HepG2 (cell line): ENCODE results near the gene SSNA1. TPM values are rescaled to one million over a fixed set of nuclear protein-coding genes. Genes with fewer than 3 reads are reported as not detected.

ENCODE experiments used
- ATAC-seq: fragments of 200-7000 bp; cut with Tn5 transposase; 3 replicates; pipeline ENCODE4 v1.9.1; 2020; ENCODE audit warnings: mild to moderate bottlenecking, moderate library complexity
- BruUV-seq: library from RNA; stranded (reverse); fragments of 400-500 nt; replicated peaks from 2 replicates; lab custom pipeline; 2021; lab: Mats Ljungman, UMichigan
- CTCF ChIA-PET: fragments of 300-600 bp; formaldehyde crosslinking; extraction: SDS; loops from one replicate; lab custom pipeline; 2021; ENCODE audit warnings: low total read pairs, inconsistent platforms, low intra/inter-chr PET ratio; lab: Yijun Ruan, JAX
- POLR2A ChIA-PET: fragments of 350-600 bp; sonication (Branson Sonifier 250); formaldehyde crosslinking; loops from one replicate; lab custom pipeline; 2020; ENCODE audit warnings: antibody characterized with exemption, inconsistent platforms; lab: Yijun Ruan, JAX
- DNase-seq: peaks from one replicate; pipeline ENCODE4 v3.0.0-alpha.2; 2015; ENCODE audit warnings: low spot score
- FAIRE-seq: peaks from 3 replicates; lab custom pipeline; 2011; peaks lifted over from hg19 to GRCh38; lab: Jason Lieb, UNC
- H2AFZ ChIP-seq: one replicate; pipeline ENCODE4 v1.6.1; 2011; ENCODE audit warnings: low read length, inconsistent platforms
- H3K27ac ChIP-seq: fragments of 300-600 bp; 3 replicates; pipeline ENCODE4 v1.8.0; 2011; ENCODE audit warnings: mixed run types, mild to moderate bottlenecking, mixed read lengths, low read length, inconsistent platforms; ENCODE audit not compliant: insufficient read depth; ENCODE audit errors: extremely low read length
- H3K27me3 ChIP-seq, 2 experiments: fragments of 200-600 bp in 1 of 2; 2 replicates in 1 of 2; 3 replicates in 1 of 2; pipeline versions ENCODE4 v1.6.0 to v1.8.0; 2011; ENCODE audit warnings: low read length in 2 of 2, mild to moderate bottlenecking in 2 of 2, moderate library complexity in 2 of 2, inconsistent platforms in 1 of 2; ENCODE audit not compliant: insufficient read depth in 2 of 2, control insufficient read depth in 1 of 2
- H3K36me3 ChIP-seq, 2 experiments: fragments of 200-600 bp in 1 of 2; replicated peaks in 1 of 2; 2 replicates in 1 of 2; 3 replicates in 1 of 2; pipeline versions ENCODE4 v1.5.1 to v1.8.0; 2011; ENCODE audit warnings: low read length in 2 of 2, inconsistent platforms in 1 of 2; ENCODE audit not compliant: insufficient read depth in 2 of 2, control insufficient read depth in 1 of 2
- H3K4me1 ChIP-seq: 2 replicates; pipeline ENCODE4 v1.5.1; 2012; ENCODE audit warnings: low read length, inconsistent platforms; ENCODE audit not compliant: insufficient read depth
- H3K4me2 ChIP-seq: 2 replicates; pipeline ENCODE4 v1.6.0; 2011; ENCODE audit warnings: low read depth, low read length, inconsistent platforms
- H3K4me3 ChIP-seq, 3 experiments: fragments of 200-600 bp in 1 of 3; sonication (generic), shearing (Covaris generic) in 1 of 3; replicated peaks in 1 of 3; 2 replicates each; pipeline ENCODE4 v1.5.1; 2011 to 2016; ENCODE audit warnings: low read length in 3 of 3, inconsistent platforms in 2 of 3, low read depth in 2 of 3, mild to moderate bottlenecking in 2 of 3, control low read depth in 1 of 3, mixed read lengths in 1 of 3; ENCODE audit not compliant: insufficient read depth in 1 of 3
- H3K79me2 ChIP-seq: one replicate; pipeline ENCODE4 v1.6.1; 2011; ENCODE audit warnings: low read length, inconsistent platforms; ENCODE audit not compliant: insufficient read depth
- H3K9ac ChIP-seq: 2 replicates; pipeline ENCODE4 v1.6.0; 2011; ENCODE audit warnings: mild to moderate bottlenecking, low read depth, low read length, inconsistent platforms; ENCODE audit not compliant: insufficient read depth
- H3K9me3 ChIP-seq: 2 replicates; pipeline ENCODE4 v1.5.1; 2012; ENCODE audit warnings: mild to moderate bottlenecking, low read length
- H4K20me1 ChIP-seq: 2 replicates; pipeline ENCODE4 v1.6.0; 2011; ENCODE audit warnings: inconsistent platforms, mild to moderate bottlenecking, low read length, moderate library complexity; ENCODE audit not compliant: insufficient read depth
- BRD4 ChIP-seq: sonication (generic); formaldehyde crosslinking; IDR thresholded peaks from 2 replicates; pipeline ENCODE4 v1.4.0; 2020; ENCODE audit warnings: missing genetic modification reagents
- DNMT1 ChIP-seq: sonication (generic); formaldehyde crosslinking; IDR thresholded peaks from 2 replicates; pipeline ENCODE4 v1.5.1; 2020; ENCODE audit warnings: mild to moderate bottlenecking, missing genetic modification reagents
- GABPA ChIP-seq, 2 experiments: IDR thresholded peaks; 2 replicates each; pipeline ENCODE4 v1.6.1; 2011 to 2016; ENCODE audit warnings: low read depth in 2 of 2, low read length in 1 of 2, missing biosample characterization in 1 of 2, missing genetic modification characterization in 1 of 2
- JUNB ChIP-seq: sonication (generic); formaldehyde crosslinking; IDR thresholded peaks from 2 replicates; pipeline ENCODE4 v1.8.0; 2022; ENCODE audit warnings: missing genetic modification reagents, mild to moderate bottlenecking, borderline replicate concordance
- SAP130 ChIP-seq: IDR thresholded peaks from 2 replicates; pipeline ENCODE4 v1.6.1; 2016; ENCODE audit warnings: low read depth
- SOX6 ChIP-seq, 2 experiments: fragments of 450-650 bp in 1 of 2; sonication (generic) in 1 of 2; formaldehyde crosslinking in 1 of 2; IDR thresholded peaks; 2 replicates each; pipeline versions ENCODE4 v1.4.0 to v1.6.1; 2017 to 2020; ENCODE audit warnings: antibody characterized with exemption in 1 of 2, mild to moderate bottlenecking in 1 of 2, missing genetic modification reagents in 1 of 2
- ZBTB2 ChIP-seq: sonication (generic); formaldehyde crosslinking; IDR thresholded peaks from 2 replicates; pipeline ENCODE4 v1.8.0; 2022; ENCODE audit warnings: low read depth, missing genetic modification reagents
- ZFX ChIP-seq: sonication (generic); formaldehyde crosslinking; IDR thresholded peaks from 2 replicates; pipeline ENCODE4 v1.4.0; 2020; ENCODE audit warnings: mild to moderate bottlenecking, low read depth, missing genetic modification reagents, moderate library complexity
- ZKSCAN8 ChIP-seq: IDR thresholded peaks from 2 replicates; pipeline ENCODE4 v1.6.1; 2016; ENCODE audit warnings: borderline replicate concordance, missing genetic modification reagents, missing compliant biosample characterization
- ZNF136 ChIP-seq: sonication (generic); formaldehyde crosslinking; IDR thresholded peaks from 2 replicates; pipeline ENCODE4 v1.8.1; 2022; ENCODE audit warnings: low read depth, mild to moderate bottlenecking, moderate library complexity, missing genetic modification reagents
- ZNF253 ChIP-seq: sonication (generic); formaldehyde crosslinking; IDR thresholded peaks from 2 replicates; pipeline ENCODE4 v1.8.0; 2022; ENCODE audit warnings: mild to moderate bottlenecking, missing genetic modification reagents, borderline replicate concordance
- ZNF274 ChIP-seq: sonication (generic); formaldehyde crosslinking; IDR thresholded peaks from 2 replicates; pipeline ENCODE4 v1.5.1; 2020; ENCODE audit warnings: mild to moderate bottlenecking, missing genetic modification reagents
- ZNF547 ChIP-seq: sonication (generic); formaldehyde crosslinking; IDR thresholded peaks from 2 replicates; pipeline ENCODE4 v1.5.1; 2020; ENCODE audit warnings: mild to moderate bottlenecking, missing genetic modification reagents
- ZNF710 ChIP-seq: sonication (generic); formaldehyde crosslinking; IDR thresholded peaks from 2 replicates; pipeline ENCODE4 v1.5.0; 2020; ENCODE audit warnings: mild to moderate bottlenecking, missing genetic modification reagents, borderline replicate concordance
- WGBS: methylation state at CpG from one replicate; pipeline ENCODE4 v1.1.6; 2017; ENCODE audit warnings: low lambda C conversion rate; 5-methylcytosine and 5-hydroxymethylcytosine counted together
- in situ Hi-C: cut with HindIII; loops from 2 replicates; pipeline ENCODE4 v1.10.0; 2017; ENCODE audit warnings: low pct_unique_long_range_greater_than_20kb; ENCODE audit not compliant: extremely low pct_ligation_motif_present
- intact Hi-C: fragments of 100-400 bp; cut with micrococcal nuclease; formaldehyde crosslinking; loops from one replicate; pipeline ENCODE4 v1.10.0; 2022; ENCODE audit not compliant: unreplicated experiment
- polyA plus RNA-seq, 8 experiments: library from polyadenylated mRNA; depleted of rRNA in 3 of 8; stranded (reverse) in 7 of 8; unstranded in 1 of 8; fragments of >200 nt; fragmentation: Illumina TruSeq in 4 of 8; extraction: Trizol in 4 of 8; gene quantifications; 2 replicates each; pipeline versions ENCODE4 v1.2.1 to v1.2.3, GENCODE V29; 2011 to 2016; ENCODE audit warnings: low read depth in 4 of 8, missing spikeins in 1 of 8, mixed read lengths in 1 of 8; ENCODE audit not compliant: insufficient read depth in 1 of 8
- total RNA-seq, 5 experiments: library from RNA; depleted of rRNA; stranded (reverse); fragments of >200 nt; fragmentation: Illumina TruSeq; extraction: Trizol; gene quantifications; 2 replicates each; pipeline ENCODE4 v1.2.3, GENCODE V29; 2016; ENCODE audit warnings: low read depth in 1 of 5
- TF ChIP-seq, protein P1 (sequence below): sonication (generic); formaldehyde crosslinking; IDR thresholded peaks from 2 replicates; pipeline ENCODE4 v1.4.0; 2020; ENCODE audit warnings: missing genetic modification reagents

The SSNA1 gene
- total and polyA plus RNA-seq, 2 of the 13 experiments (the other 11 are each of a cell fraction or from before 2014, with no cell fraction given): 35.9 to 49.4 TPM

DNA sequence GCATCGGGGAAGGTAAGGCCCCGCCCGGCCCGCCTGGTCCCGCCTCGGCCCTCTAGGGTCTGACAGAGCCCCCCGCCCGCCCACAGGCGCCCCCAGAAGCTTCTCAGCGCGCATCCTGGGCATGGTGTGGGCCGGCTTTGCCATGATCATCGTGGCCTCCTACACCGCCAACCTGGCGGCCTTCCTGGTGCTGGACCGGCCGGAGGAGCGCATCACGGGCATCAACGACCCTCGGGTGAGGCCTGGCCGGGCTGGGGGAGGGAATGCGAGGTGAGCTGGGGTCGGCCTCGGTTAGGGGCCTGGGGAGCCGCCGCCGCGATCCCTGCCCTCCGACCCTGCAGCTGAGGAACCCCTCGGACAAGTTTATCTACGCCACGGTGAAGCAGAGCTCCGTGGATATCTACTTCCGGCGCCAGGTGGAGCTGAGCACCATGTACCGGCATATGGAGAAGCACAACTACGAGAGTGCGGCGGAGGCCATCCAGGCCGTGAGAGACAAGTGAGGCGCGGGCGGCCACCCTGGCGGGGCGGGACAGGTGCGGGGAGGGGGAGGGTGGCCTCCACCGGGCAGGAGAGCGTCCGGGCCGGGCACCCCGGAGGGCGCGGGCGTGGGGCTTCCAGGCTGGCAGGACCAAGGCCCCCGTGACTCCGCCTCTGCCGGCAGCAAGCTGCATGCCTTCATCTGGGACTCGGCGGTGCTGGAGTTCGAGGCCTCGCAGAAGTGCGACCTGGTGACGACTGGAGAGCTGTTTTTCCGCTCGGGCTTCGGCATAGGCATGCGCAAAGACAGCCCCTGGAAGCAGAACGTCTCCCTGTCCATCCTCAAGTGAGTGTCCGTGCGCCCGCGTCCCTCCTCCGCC lies 25.7 kb upstream of the SSNA1 start:
- ChIA-PET POLR2A (interaction anchor here (0.7 to 1.3 kb wide), 5 partner anchors 12 to 74 kb away, joined by 3 to 9 read pairs (median 5); partner anchors contain the start of genes ANAPC2, SSNA1 and TPRN), CTCF (interaction anchor here (0.8 to 1.1 kb wide), 2 partner anchors 65 to 73 kb away, joined by 3 read pairs; no protein-coding TSS in a partner anchor)
- Histone ChIP-seq H3K4me2 (peak overlapping the region; percentile 63), H3K4me1 (no peaks in the 10 kb centered on the region), H3K9ac (no peak overlapping the region), H3K36me3 (no peaks in the 10 kb centered on the region), H3K27me3 (peaks cover 24 to 91% of the 10 kb centered on the region in 2 experiments; a peak in 4 of 5 replicates), H2AFZ (no peak overlapping the region), H3K79me2 (no peaks in the 10 kb centered on the region), H3K27ac (no peak overlapping the region), H3K9me3 (no peaks in the 10 kb centered on the region), H4K20me1 (no peaks in the 10 kb centered on the region), H3K4me3 (peak overlapping the region; percentile 34 to 62 (median 47); a peak in 4 of 6 replicates)
- in situ Hi-C loops (no loop called here), intact Hi-C loops (no loop called here)
- no TSS peak for BruUV-seq
- DNase-seq (no peak), ATAC-seq (peak; percentile 67), FAIRE-seq (no peak)
- WGBS: 51% methylated on average over 12 of the region's 74 CpGs
- TF ChIP-seq ZFX (CRISPR knock-in tag) (peak; percentile 65), SOX6 (IDR thresholded peaks at IDR 0.05) (no peak), SOX6 (CRISPR knock-in tag; IDR thresholded peaks at IDR 0.05) (no peak), ZKSCAN8 (no peak), ZNF710 (CRISPR knock-in tag) (0 out of 2 replicates have a peak, but pooled peaks have one; percentile 46), ZBTB2 (CRISPR knock-in tag) (no peak), JUNB (CRISPR knock-in tag) (no peak), ZNF136 (CRISPR knock-in tag) (no peak), BRD4 (CRISPR knock-in tag) (0 out of 2 replicates have a peak, but pooled peaks have one; percentile 22), ZNF547 (CRISPR knock-in tag) (0 out of 2 replicates have a peak, but pooled peaks have one; percentile 65), ZNF253 (CRISPR knock-in tag) (no peak), SAP130 (CRISPR knock-in tag) (peak; percentile 12; the same call in 1 of the 2 replicates), GABPA (IDR thresholded peaks at IDR 0.05; ENCODE audit: low read depth, low read length) (no peak), GABPA (CRISPR knock-in tag; IDR thresholded peaks at IDR 0.05; ENCODE audit: low read depth) (peak; percentile 43), DNMT1 (CRISPR knock-in tag) (no peak), ZNF274 (0 out of 2 replicates have a peak, but pooled peaks have one; percentile 25)
- TF ChIP-seq, protein P1, sequence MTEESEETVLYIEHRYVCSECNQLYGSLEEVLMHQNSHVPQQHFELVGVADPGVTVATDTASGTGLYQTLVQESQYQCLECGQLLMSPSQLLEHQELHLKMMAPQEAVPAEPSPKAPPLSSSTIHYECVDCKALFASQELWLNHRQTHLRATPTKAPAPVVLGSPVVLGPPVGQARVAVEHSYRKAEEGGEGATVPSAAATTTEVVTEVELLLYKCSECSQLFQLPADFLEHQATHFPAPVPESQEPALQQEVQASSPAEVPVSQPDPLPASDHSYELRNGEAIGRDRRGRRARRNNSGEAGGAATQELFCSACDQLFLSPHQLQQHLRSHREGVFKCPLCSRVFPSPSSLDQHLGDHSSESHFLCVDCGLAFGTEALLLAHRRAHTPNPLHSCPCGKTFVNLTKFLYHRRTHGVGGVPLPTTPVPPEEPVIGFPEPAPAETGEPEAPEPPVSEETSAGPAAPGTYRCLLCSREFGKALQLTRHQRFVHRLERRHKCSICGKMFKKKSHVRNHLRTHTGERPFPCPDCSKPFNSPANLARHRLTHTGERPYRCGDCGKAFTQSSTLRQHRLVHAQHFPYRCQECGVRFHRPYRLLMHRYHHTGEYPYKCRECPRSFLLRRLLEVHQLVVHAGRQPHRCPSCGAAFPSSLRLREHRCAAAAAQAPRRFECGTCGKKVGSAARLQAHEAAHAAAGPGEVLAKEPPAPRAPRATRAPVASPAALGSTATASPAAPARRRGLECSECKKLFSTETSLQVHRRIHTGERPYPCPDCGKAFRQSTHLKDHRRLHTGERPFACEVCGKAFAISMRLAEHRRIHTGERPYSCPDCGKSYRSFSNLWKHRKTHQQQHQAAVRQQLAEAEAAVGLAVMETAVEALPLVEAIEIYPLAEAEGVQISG (CRISPR knock-in tag): no peak
